ENCODE data around the gene PER2. TPM values are rescaled to one million over a fixed set of nuclear protein-coding genes. Genes with fewer than 3 reads are reported as not detected.

The PER2 gene
- total and polyA plus RNA-seq, 2 of the 13 experiments (the other 11 are each of a cell fraction or from before 2014, with no cell fraction given): 5.1 to 9.4 TPM

DNA sequence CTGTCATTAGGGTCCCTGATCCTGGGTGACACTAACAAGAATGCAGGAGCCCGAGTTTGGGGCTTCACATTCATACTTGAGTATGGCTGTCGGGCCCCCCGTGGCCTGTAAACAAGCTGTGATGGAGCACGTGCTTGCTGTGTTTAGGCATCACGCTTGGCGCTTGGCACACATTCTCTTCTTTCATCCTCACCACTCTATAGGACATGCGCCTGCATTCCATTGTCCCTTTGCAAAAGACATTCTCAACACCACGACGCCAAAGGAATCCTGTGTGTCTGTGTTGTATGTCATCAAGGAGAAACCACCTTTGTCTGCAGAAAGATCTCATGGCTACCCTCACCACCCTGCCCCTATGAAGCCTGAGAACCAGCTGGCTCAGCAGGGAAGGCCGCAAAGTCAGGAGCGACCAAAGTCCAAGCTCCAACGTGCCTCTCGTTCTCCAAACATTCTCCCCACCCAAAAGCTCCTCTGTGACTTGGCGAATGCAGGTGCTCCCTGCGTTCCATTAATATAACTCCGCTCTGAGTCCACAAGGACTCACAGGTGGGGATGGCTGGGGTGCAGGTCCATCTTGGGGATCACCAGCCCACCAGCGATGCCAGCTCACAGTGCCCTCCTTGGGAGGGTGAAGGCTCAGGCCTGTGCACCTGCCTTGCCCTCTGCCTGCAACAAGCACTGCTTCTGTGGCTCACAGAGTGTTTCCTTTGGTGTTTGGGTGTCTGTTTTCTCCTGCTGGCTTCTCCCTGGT is 6.2 kb upstream of the PER2 start (continued):
- TF ChIP-seq TSC22D2 (CRISPR knock-in tag; IDR thresholded peaks at IDR 0.05; ENCODE audit: borderline replicate concordance) (no peak), FLYWCH1 (CRISPR knock-in tag; IDR thresholded peaks at IDR 0.05) (0 out of 2 replicates have a peak, but pooled peaks have one; percentile 17), ERF (CRISPR knock-in tag; IDR thresholded peaks at IDR 0.05) (peak; percentile 56; the same call in 1 of the 2 replicates), JDP2 (CRISPR knock-in tag; IDR thresholded peaks at IDR 0.05; ENCODE audit: borderline replicate concordance) (no peak), BHLHE40 (IDR thresholded peaks at IDR 0.05; ENCODE audit: low read length) (peak; percentile 93), ZNF337 (CRISPR knock-in tag; IDR thresholded peaks at IDR 0.05; ENCODE audit: borderline replicate concordance, low read depth) (no peak; the same call in 1 of the 2 replicates), ZNF33A (CRISPR knock-in tag; IDR thresholded peaks at IDR 0.05; ENCODE audit: borderline replicate concordance) (no peak), STAG1 (CRISPR knock-in tag; IDR thresholded peaks at IDR 0.05) (no peak), SIN3A (IDR thresholded peaks at IDR 0.05; ENCODE audit: borderline replicate concordance, low read depth, low read length) (no peak), RFXANK (CRISPR knock-in tag; IDR thresholded peaks at IDR 0.05) (no peak), ZNF34 (CRISPR knock-in tag; IDR thresholded peaks at IDR 0.05; ENCODE audit: borderline replicate concordance) (no peak), ZNF224 (CRISPR knock-in tag; IDR thresholded peaks at IDR 0.05) (0 out of 2 replicates have a peak, but pooled peaks have one; percentile 34), ZNF136 (CRISPR knock-in tag; IDR thresholded peaks at IDR 0.05; ENCODE audit: low read depth) (no peak)
- TF ChIP-seq, protein P1, sequence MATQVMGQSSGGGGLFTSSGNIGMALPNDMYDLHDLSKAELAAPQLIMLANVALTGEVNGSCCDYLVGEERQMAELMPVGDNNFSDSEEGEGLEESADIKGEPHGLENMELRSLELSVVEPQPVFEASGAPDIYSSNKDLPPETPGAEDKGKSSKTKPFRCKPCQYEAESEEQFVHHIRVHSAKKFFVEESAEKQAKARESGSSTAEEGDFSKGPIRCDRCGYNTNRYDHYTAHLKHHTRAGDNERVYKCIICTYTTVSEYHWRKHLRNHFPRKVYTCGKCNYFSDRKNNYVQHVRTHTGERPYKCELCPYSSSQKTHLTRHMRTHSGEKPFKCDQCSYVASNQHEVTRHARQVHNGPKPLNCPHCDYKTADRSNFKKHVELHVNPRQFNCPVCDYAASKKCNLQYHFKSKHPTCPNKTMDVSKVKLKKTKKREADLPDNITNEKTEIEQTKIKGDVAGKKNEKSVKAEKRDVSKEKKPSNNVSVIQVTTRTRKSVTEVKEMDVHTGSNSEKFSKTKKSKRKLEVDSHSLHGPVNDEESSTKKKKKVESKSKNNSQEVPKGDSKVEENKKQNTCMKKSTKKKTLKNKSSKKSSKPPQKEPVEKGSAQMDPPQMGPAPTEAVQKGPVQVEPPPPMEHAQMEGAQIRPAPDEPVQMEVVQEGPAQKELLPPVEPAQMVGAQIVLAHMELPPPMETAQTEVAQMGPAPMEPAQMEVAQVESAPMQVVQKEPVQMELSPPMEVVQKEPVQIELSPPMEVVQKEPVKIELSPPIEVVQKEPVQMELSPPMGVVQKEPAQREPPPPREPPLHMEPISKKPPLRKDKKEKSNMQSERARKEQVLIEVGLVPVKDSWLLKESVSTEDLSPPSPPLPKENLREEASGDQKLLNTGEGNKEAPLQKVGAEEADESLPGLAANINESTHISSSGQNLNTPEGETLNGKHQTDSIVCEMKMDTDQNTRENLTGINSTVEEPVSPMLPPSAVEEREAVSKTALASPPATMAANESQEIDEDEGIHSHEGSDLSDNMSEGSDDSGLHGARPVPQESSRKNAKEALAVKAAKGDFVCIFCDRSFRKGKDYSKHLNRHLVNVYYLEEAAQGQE (IDR thresholded peaks at IDR 0.05; ENCODE audit: borderline replicate concordance in 1 of 2, low read depth in 1 of 2, low read length in 2 of 2): no peak
- TF ChIP-seq, protein P2, sequence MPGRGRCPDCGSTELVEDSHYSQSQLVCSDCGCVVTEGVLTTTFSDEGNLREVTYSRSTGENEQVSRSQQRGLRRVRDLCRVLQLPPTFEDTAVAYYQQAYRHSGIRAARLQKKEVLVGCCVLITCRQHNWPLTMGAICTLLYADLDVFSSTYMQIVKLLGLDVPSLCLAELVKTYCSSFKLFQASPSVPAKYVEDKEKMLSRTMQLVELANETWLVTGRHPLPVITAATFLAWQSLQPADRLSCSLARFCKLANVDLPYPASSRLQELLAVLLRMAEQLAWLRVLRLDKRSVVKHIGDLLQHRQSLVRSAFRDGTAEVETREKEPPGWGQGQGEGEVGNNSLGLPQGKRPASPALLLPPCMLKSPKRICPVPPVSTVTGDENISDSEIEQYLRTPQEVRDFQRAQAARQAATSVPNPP (CRISPR knock-in tag; IDR thresholded peaks at IDR 0.05): no peak
- TF ChIP-seq, protein P3, sequence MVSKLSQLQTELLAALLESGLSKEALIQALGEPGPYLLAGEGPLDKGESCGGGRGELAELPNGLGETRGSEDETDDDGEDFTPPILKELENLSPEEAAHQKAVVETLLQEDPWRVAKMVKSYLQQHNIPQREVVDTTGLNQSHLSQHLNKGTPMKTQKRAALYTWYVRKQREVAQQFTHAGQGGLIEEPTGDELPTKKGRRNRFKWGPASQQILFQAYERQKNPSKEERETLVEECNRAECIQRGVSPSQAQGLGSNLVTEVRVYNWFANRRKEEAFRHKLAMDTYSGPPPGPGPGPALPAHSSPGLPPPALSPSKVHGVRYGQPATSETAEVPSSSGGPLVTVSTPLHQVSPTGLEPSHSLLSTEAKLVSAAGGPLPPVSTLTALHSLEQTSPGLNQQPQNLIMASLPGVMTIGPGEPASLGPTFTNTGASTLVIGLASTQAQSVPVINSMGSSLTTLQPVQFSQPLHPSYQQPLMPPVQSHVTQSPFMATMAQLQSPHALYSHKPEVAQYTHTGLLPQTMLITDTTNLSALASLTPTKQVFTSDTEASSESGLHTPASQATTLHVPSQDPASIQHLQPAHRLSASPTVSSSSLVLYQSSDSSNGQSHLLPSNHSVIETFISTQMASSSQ (IDR thresholded peaks at IDR 0.05; ENCODE audit: low read depth): no peak
- TF ChIP-seq, protein P3 (CRISPR knock-in tag; IDR thresholded peaks at IDR 0.05; ENCODE audit: borderline replicate concordance): no peak
- TF ChIP-seq, protein P4, sequence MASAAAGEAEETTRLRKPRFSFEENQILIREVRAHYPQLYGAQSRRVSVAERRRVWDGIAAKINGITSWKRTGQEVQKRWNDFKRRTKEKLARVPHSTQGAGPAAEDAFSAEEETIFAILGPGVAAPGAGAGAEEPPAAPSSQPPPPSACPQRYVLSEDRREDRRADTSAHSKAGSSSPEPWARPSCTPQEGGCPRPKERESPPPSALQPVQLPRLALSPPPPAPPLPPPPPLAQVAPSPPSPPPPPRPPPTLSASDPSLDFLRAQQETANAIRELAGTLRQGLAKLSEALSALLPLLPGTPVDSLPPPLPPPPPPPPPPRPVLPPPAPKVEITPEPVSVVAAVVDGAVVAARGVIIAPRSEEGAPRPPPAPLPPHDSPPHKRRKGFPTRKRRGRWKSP (CRISPR knock-in tag; IDR thresholded peaks at IDR 0.05): peak; percentile 56; the same call in 1 of the 2 replicates
